ENCODE results near the gene IL27RA. TPM values are rescaled to one million over a fixed set of nuclear protein-coding genes. Genes with fewer than 3 reads are reported as not detected.
A peak's percentile ranks its signal among the peaks of the same experiment; 100 is the strongest.

The IL27RA gene
- total and polyA plus RNA-seq, 2 donors (not counting 3 experiments of a cell fraction or from before 2014, with no cell fraction given), result 1.6 to 4.5 TPM

DNA sequence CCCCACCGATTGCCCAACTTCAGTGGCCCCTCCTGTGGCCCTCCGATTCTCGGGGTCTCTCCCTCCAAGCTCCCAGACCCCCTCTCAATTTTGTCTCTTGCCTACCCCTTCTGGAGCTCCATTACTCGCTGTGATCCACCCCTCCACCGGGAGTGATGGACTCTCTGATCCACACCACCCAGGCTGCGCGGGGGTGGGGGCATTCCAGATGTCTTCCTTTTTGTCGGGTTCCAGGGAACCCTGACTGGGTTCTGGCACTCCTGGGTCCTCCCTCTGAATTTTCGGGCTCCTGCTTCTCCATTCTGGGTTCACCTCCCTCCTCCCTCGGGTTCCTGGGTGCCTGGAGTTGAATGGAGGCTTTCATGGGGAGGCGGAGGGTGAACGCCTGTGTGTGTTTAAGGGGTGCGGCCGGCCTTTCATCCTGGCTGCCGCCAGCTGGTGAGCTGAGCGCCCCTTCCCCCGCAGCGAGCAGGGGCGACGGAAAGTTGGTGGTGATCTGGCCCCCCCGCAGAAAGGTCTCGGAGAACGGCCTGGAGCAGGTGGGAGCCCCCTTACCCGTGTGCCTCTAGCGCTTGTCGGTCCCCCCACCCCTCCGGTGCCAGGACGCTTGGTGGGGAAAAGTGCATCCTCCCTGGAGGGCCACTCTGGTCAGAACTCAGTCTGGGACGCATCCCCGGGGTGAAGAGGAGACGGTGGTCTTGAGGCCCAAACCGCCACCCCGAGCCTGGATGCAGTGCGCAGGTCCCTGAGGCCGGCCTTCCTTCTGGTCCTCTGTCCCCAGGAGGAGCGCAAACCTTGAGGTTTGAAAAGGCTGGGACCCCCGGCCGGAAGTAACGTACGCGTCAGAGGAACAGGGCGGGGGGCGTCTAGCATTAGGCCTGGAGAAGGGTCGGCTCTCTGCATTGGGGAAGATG, 42.6 kb downstream of the IL27RA start:
- Histone ChIP-seq H3K27me3 (ENCODE audit: control insufficient read depth in 2 of 2, insufficient read depth in 2 of 2, low read length in 2 of 2) (no peaks in the 10 kb centered on the region), H3K9me1 (replicated peaks; ENCODE audit: control insufficient read depth, extremely low read depth, insufficient read depth, low read length) (no peaks in the 10 kb centered on the region), H3K9me3 (replicated peaks; ENCODE audit: control insufficient read depth, insufficient read depth, low read length) (no peaks in the 10 kb centered on the region), H3K9ac (replicated peaks; ENCODE audit: extremely low read depth, insufficient read depth, low read length) (peak overlapping the region; percentile 3), H3K36me3 (ENCODE audit: control insufficient read depth in 2 of 2, extremely low read depth in 1 of 2, insufficient read depth in 2 of 2, low read length in 2 of 2) (no peaks in the 10 kb centered on the region), H2AFZ (ENCODE audit: low read depth, low read length) (peak overlapping the region; percentile 86), H3K4me3 (replicated peaks in 1 of 3; ENCODE audit: insufficient read depth in 1 of 3, low read depth in 1 of 3, low read length in 3 of 3) (peak overlapping the region; percentile 29 to 43 (median 34)), H3K4me2 (ENCODE audit: insufficient read depth, low read length) (peak overlapping the region; percentile 79), H3K27ac (ENCODE audit: insufficient read depth, low read depth, low read length) (no peak overlapping the region), H3K4me1 (ENCODE audit: control insufficient read depth, extremely low read depth, insufficient read depth, low read length) (peaks cover 26% of the 10 kb centered on the region), H4K20me1 (replicated peaks; ENCODE audit: control insufficient read depth, extremely low read depth, insufficient read depth, low read length) (no peaks in the 10 kb centered on the region), H3K79me2 (ENCODE audit: control insufficient read depth, insufficient read depth, low read length) (no peaks in the 10 kb centered on the region)
- CTCF ChIA-PET, result interaction anchor here (0.8 to 6.6 kb wide), 11 partner anchors 15 to 274 kb away, joined by 3 to 74 read pairs (median 6); partner anchors contain the start of genes ASF1B, IL27RA and NANOS3
- dilution Hi-C loops (cut with MboI; ENCODE audit: extremely low pct_ligation_motif_present, low sequenced_read_pairs), result no loop called here
- POLR2A ChIA-PET, result no interaction called here
- FAIRE-seq, result no peak
- no TSS peak for BruUV-seq (replicated peaks)
- intact Hi-C loops (cut with micrococcal nuclease), result loop anchor here (1.0 to 5.0 kb wide), 3 partner anchors 41 to 287 kb away; partner anchors contain the start of gene ASF1B
- DNase-seq (ENCODE audit: low read depth, low spot score), result peak; percentile 26
- TF ChIP-seq POLR2AphosphoS5 (IDR thresholded peaks at IDR 0.05; ENCODE audit: insufficient read depth, low read depth, low read length) (no peak), GATA2 (IDR thresholded peaks at IDR 0.05; ENCODE audit: insufficient read depth, insufficient read length, low read depth, low read length) (no peak), POLR2A (IDR thresholded peaks at IDR 0.05; ENCODE audit: low read depth, low read length) (no peak), FOS (IDR thresholded peaks at IDR 0.05; ENCODE audit: borderline replicate concordance, insufficient read depth, low read length) (no peak)
- TF ChIP-seq, protein P1, sequence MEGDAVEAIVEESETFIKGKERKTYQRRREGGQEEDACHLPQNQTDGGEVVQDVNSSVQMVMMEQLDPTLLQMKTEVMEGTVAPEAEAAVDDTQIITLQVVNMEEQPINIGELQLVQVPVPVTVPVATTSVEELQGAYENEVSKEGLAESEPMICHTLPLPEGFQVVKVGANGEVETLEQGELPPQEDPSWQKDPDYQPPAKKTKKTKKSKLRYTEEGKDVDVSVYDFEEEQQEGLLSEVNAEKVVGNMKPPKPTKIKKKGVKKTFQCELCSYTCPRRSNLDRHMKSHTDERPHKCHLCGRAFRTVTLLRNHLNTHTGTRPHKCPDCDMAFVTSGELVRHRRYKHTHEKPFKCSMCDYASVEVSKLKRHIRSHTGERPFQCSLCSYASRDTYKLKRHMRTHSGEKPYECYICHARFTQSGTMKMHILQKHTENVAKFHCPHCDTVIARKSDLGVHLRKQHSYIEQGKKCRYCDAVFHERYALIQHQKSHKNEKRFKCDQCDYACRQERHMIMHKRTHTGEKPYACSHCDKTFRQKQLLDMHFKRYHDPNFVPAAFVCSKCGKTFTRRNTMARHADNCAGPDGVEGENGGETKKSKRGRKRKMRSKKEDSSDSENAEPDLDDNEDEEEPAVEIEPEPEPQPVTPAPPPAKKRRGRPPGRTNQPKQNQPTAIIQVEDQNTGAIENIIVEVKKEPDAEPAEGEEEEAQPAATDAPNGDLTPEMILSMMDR (IDR thresholded peaks at IDR 0.05; ENCODE audit: extremely low read depth in 1 of 2, insufficient read depth in 1 of 2, low read depth in 1 of 2, low read length in 2 of 2), result no peak

Data from endothelial cell of umbilical vein (primary cell).